Neural progenitor cell (in vitro differentiated cells): Measurements from ENCODE around the gene CATSPERB.

Source experiments
- EZH2 ChIP-seq: fragments of 200-600 bp; sonication (generic); IDR thresholded peaks from 2 replicates; pipeline ENCODE4 v1.6.1; 2017; ENCODE audit warnings: antibody characterized with exemption, mild to moderate bottlenecking, moderate library complexity
- EZH2phosphoT487 ChIP-seq: fragments of 200-600 bp; sonication (generic); IDR thresholded peaks from 2 replicates; pipeline ENCODE4 v1.6.1; 2017; ENCODE audit warnings: antibody characterized with exemption
- TF ChIP-seq, protein P1 (sequence below): fragments of 200-600 bp; sonication (generic); IDR thresholded peaks from 2 replicates; pipeline ENCODE4 v1.5.1; 2017; ENCODE audit warnings: antibody characterized with exemption, mild to moderate bottlenecking

DNA sequence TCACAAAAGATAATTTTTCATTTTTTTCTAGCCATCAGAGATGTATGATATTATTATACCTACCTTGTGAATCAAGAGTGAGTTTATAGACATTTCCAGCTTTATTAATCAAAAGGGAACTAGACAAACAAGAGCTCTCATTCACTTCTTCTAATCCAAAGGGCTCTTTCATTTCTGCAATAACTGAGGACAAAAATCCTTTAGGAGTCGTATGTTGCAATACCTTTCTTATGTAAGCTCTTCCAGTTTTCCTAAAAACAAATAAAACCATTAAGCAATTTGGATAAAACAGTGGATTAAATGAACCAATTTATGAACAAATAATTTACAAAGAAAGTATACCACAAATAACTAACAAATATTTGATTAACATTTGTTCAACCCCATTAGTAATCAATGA is 107.1 kb downstream of the CATSPERB start:
- TF ChIP-seq, protein P1, sequence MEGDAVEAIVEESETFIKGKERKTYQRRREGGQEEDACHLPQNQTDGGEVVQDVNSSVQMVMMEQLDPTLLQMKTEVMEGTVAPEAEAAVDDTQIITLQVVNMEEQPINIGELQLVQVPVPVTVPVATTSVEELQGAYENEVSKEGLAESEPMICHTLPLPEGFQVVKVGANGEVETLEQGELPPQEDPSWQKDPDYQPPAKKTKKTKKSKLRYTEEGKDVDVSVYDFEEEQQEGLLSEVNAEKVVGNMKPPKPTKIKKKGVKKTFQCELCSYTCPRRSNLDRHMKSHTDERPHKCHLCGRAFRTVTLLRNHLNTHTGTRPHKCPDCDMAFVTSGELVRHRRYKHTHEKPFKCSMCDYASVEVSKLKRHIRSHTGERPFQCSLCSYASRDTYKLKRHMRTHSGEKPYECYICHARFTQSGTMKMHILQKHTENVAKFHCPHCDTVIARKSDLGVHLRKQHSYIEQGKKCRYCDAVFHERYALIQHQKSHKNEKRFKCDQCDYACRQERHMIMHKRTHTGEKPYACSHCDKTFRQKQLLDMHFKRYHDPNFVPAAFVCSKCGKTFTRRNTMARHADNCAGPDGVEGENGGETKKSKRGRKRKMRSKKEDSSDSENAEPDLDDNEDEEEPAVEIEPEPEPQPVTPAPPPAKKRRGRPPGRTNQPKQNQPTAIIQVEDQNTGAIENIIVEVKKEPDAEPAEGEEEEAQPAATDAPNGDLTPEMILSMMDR: no peak
- TF ChIP-seq EZH2: no peak
- TF ChIP-seq EZH2phosphoT487: no peak
